Daoy (cell line): ENCODE measurements around the gene PLXNB1. TPM values are rescaled to one million over a fixed set of nuclear protein-coding genes. Genes with fewer than 3 reads are reported as not detected.

Experiments
- DNase-seq: peaks from one replicate; pipeline ENCODE4 v3.0.0-alpha.2; 2015; ENCODE audit warnings: low read depth
- total RNA-seq: library from RNA; depleted of rRNA; stranded (reverse); fragments of >200 nt; shearing (Covaris generic); gene quantifications from 2 replicates; pipeline ENCODE4 v1.2.3, GENCODE V29; 2014

The PLXNB1 gene
- total RNA-seq, 1 experiment from 2014 or later = 11.5 TPM

GRCh38 chr3:48404440-48405342 lies 25.2 kb downstream of the PLXNB1 start:
- peak; percentile 0 for DNase-seq

GRCh38 chr3:48403533-48404439 lies 26.1 kb downstream of the PLXNB1 start:
- peak; percentile 0 for DNase-seq

GRCh38 chr3:48402907-48403306 lies 27.0 kb downstream of the PLXNB1 start:
- peak; percentile 0 for DNase-seq

GRCh38 chr3:48402281-48402732 lies 27.6 kb downstream of the PLXNB1 start:
- peak; percentile 82 for DNase-seq

GRCh38 chr3:48401434-48401901 lies 28.4 kb downstream of the PLXNB1 start:
- DNase-seq = peak; percentile 0

GRCh38 chr3:48400824-48401433 lies 29.0 kb downstream of the PLXNB1 start:
- DNase-seq = peak; percentile 62

- peak; percentile 1 for DNase-seq
Measured at GRCh38 chr3:48399387-48400172, 30.3 kb downstream of the PLXNB1 start.

GRCh38 chr3:48398701-48399386 lies 31.0 kb downstream of the PLXNB1 start:
- DNase-seq = no peak

GRCh38 chr3:48397767-48398681 lies 31.9 kb downstream of the PLXNB1 start:
- DNase-seq = no peak

GRCh38 chr3:48395714-48396113 lies 34.2 kb downstream of the PLXNB1 start:
- no peak for DNase-seq

- no peak for DNase-seq
Measured at GRCh38 chr3:48394391-48394790, 35.5 kb downstream of the PLXNB1 start.

GRCh38 chr3:48388966-48389365 lies 40.9 kb downstream of the PLXNB1 start:
- DNase-seq = no peak

GRCh38 chr3:48387634-48388033 lies 42.3 kb downstream of the PLXNB1 start:
- no peak for DNase-seq

GRCh38 chr3:48372862-48373435 lies 56.9 kb downstream of the PLXNB1 start:
- no peak for DNase-seq

- no peak for DNase-seq
Measured at GRCh38 chr3:48372377-48372770, 57.5 kb downstream of the PLXNB1 start.

GRCh38 chr3:48371651-48372376 lies 58.1 kb downstream of the PLXNB1 start, which contains the start of gene FBXW12:
FBXW12 (plus strand) TSS chr3:48372219; CDS start chr3:48372768, 549 bp downstream.
- DNase-seq = no peak

GRCh38 chr3:48370333-48370713 lies 59.6 kb downstream of the PLXNB1 start:
- DNase-seq = no peak

GRCh38 chr3:48369693-48370332 lies 60.1 kb downstream of the PLXNB1 start:
- DNase-seq = no peak
